Kidney (tissue), 14 donors: Measurements from ENCODE around the gene MAP1S. TPM values are rescaled to one million over a fixed set of nuclear protein-coding genes. Genes with fewer than 3 reads are reported as not detected.

Experiments used
- DNase-seq, 5 donors: peaks; one replicate each; pipeline ENCODE4 v3.0.0-alpha.2; 2013 to 2020
- FAIRE-seq: peaks from 2 replicates; lab custom pipeline; 2012; peaks lifted over from hg19 to GRCh38; lab: Jason Lieb, UNC
- H3K27ac ChIP-seq, 2 donors: one replicate each; pipeline ENCODE4 v1.7.0; 2013; ENCODE audit warnings: low read depth in 2 of 2, low read length in 2 of 2, inconsistent platforms in 1 of 2
- H3K27me3 ChIP-seq: one replicate; pipeline ENCODE4 v1.7.1; 2013; ENCODE audit warnings: low read length, inconsistent platforms; ENCODE audit not compliant: control insufficient read depth, insufficient read depth
- H3K36me3 ChIP-seq, 3 donors: one replicate each; pipeline versions ENCODE4 v1.7.0 to v1.7.1; 2013; ENCODE audit warnings: low read length in 3 of 3, control low read depth in 1 of 3, inconsistent platforms in 1 of 3; ENCODE audit not compliant: insufficient read depth in 3 of 3, control insufficient read depth in 2 of 3
- H3K4me1 ChIP-seq, 3 donors: one replicate each; pipeline versions ENCODE4 v1.7.0 to v1.7.1; 2013; ENCODE audit warnings: low read length in 3 of 3, inconsistent platforms in 1 of 3, low read depth in 1 of 3; ENCODE audit not compliant: control insufficient read depth in 2 of 3, insufficient read depth in 2 of 3
- H3K4me3 ChIP-seq, 3 donors: one replicate each; pipeline versions ENCODE4 v1.7.0 to v1.8.1; 2013; ENCODE audit warnings: low read length in 3 of 3, control low read depth in 1 of 3, inconsistent platforms in 1 of 3
- H3K9ac ChIP-seq, 3 donors: one replicate each; pipeline versions ENCODE4 v1.7.0 to v1.7.1; 2013; ENCODE audit warnings: low read length in 3 of 3, control low read depth in 1 of 3, inconsistent platforms in 1 of 3
- H3K9me3 ChIP-seq, 3 donors: one replicate each; pipeline versions ENCODE4 v1.7.0 to v1.7.1; 2013; ENCODE audit warnings: low read length in 3 of 3, control low read depth in 1 of 3, inconsistent platforms in 1 of 3; ENCODE audit not compliant: control insufficient read depth in 2 of 3, insufficient read depth in 1 of 3
- intact Hi-C: fragments of 100-400 bp; cut with DNase I; formaldehyde crosslinking; loops from one replicate; pipeline ENCODE4 v1.11.1; 2022
- polyA plus RNA-seq: library from polyadenylated mRNA; stranded (reverse); fragments of 350-450 nt; fragmentation: Illumina TruSeq; extraction: RNeasy Lipid Tissue Mini Kit (QIAGEN cat#74804); gene quantifications from one replicate; pipeline ENCODE4 v1.2.3, GENCODE V29; 2014; ENCODE audit warnings: low read depth, low replicate concordance; ENCODE audit not compliant: insufficient read depth
- total RNA-seq: library from RNA; stranded (reverse); fragmentation: NEBNext Ultra II Directional; extraction: Animal tissue kit (Norgen Biotek cat#: 25700); gene quantifications from one replicate; pipeline ENCODE4 v1.2.1, GENCODE V29; 2021
- TF ChIP-seq, protein P1 (sequence below): IDR thresholded peaks from 3 replicates; pipeline ENCODE4 v1.5.1; 2012; ENCODE audit warnings: mild to moderate bottlenecking, moderate library complexity, borderline replicate concordance; ENCODE audit not compliant: insufficient read depth; ENCODE audit errors: extremely low read depth
- donor health status: control.
- donor health status: control.
- donor health status: control.
- donor health status: control.
- donor health status: control.
- donor health status: DM: yes; HTN: yes; CAD: no.
- donor health status: Normal renal cell carcinoma (clear cell type).

Gene MAP1S
- total and polyA plus RNA-seq, 2 donors from 2014 or later: 25.2 to 56.1 TPM

DNA sequence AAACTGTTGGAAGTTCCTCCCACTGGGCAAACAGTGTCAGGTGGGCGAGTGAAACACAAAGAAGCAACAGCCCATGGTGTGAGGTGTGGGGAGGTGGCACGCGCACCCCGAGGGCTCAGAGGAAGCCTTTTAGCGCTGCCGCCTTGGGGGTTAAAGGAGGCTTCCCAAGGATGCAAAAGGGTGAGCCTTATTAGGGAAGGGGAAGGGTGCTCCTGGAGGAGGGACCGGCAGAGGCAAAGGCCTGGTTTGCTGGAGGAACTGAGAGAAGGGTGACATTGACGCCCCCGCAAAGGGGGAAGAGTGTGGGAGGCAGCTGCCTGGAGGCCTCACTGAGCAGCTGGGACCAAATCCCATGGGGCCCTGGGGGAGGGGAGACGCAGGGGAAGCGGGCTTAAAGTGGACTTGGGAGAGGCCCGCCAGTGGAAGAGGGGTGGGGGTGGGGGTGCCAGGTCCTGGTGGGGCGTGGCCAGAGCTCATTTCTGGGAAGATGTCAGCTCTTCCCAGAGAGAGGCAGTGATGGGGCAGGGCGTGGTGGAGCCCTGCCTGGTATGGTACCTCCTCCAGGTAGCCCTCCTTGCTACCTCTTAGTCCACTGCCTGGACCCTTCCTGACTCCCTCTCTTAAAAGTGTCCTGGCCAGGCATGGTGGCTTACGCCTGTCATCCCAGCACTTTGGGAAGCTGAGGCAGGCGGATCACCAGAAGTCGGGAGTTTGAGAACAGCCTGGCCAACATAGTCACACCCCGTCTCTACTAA is 20.0 kb downstream of the MAP1S start:
- H3K4me3 ChIP-seq: no peak overlapping the region
- peaks cover 0 to 4% (median 0%) of the 10 kb centered on the region in 3 donors for H3K36me3 ChIP-seq
- H3K27me3 ChIP-seq: no peaks in the 10 kb centered on the region
- FAIRE-seq (no peak), DNase-seq (peak in 4 of 5 donors; percentile 50 to 79 (median 60))
- no peak overlapping the region for H3K9ac ChIP-seq
- TF ChIP-seq, protein P1, sequence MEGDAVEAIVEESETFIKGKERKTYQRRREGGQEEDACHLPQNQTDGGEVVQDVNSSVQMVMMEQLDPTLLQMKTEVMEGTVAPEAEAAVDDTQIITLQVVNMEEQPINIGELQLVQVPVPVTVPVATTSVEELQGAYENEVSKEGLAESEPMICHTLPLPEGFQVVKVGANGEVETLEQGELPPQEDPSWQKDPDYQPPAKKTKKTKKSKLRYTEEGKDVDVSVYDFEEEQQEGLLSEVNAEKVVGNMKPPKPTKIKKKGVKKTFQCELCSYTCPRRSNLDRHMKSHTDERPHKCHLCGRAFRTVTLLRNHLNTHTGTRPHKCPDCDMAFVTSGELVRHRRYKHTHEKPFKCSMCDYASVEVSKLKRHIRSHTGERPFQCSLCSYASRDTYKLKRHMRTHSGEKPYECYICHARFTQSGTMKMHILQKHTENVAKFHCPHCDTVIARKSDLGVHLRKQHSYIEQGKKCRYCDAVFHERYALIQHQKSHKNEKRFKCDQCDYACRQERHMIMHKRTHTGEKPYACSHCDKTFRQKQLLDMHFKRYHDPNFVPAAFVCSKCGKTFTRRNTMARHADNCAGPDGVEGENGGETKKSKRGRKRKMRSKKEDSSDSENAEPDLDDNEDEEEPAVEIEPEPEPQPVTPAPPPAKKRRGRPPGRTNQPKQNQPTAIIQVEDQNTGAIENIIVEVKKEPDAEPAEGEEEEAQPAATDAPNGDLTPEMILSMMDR: no peak
- no peaks in the 10 kb centered on the region for H3K9me3 ChIP-seq
- intact Hi-C loops: no loop called here
- no peaks in the 10 kb centered on the region for H3K4me1 ChIP-seq
- no peak overlapping the region for H3K27ac ChIP-seq

DNA sequence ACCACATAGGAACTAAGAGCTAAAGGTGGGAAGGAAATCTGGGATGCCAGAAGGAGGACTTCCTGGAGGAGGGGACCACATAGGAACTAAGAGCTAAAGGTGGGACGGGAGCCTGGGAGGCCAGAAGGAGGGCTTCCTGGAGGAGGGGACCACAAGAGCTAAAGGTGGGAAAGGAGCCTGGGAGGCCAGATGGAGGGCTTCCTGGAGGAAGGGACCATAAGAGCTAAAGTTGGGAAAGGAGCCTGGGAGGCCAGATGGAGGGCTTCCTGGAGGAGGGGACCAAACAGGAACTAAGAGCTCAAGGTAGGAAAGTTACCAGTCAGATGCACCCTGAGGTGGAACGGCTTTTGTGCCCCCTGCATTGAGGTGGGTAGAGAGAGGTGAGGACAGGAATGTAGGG is 22.2 kb downstream of the MAP1S start:
- intact Hi-C loops: no loop called here
- H3K9ac ChIP-seq: no peak overlapping the region
- H3K27ac ChIP-seq: no peak overlapping the region
- no peaks in the 10 kb centered on the region for H3K36me3 ChIP-seq
- FAIRE-seq (no peak), DNase-seq (no peak)
- no peak overlapping the region for H3K4me3 ChIP-seq
- no peaks in the 10 kb centered on the region for H3K4me1 ChIP-seq
- H3K9me3 ChIP-seq: no peaks in the 10 kb centered on the region
- H3K27me3 ChIP-seq: no peaks in the 10 kb centered on the region
- TF ChIP-seq, protein P1: no peak

DNA sequence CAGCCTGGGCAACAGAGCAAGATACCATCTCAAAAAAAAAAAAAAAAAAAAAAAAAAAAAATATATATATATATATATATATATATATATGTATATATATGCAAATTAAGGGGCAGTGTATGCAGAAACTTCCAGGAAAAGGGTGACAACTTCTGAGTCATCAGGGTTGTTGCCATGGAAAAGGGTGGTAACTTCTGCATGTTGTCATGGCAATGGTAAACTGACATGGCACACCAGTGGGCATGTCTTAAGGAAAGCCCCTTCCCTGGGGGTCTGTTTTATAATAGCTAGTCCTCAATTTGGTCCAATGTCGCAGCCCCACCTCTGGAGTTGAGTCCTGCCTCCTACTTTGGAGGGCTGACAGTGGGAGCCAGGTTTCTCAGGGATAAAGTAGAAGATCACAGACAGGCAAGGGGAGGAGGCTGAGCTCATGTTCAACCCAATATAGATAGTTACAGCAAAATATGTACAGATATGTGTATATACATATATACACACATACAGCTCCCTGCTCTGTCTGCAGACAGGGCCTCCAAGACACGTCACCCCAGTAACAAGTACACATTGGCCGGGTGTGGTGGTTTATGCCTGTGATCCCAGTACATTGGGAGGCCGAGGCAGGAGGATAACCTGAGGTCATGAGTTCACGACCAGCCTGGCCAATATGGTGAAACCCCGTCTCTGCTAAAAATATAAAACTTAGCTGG is 24.7 kb downstream of the MAP1S start:
- intact Hi-C loops: no loop called here
- no peaks in the 10 kb centered on the region for H3K4me1 ChIP-seq
- DNase-seq: no peak
- H3K4me3 ChIP-seq: no peak overlapping the region
- no peaks in the 10 kb centered on the region for H3K36me3 ChIP-seq
- H3K27me3 ChIP-seq: no peaks in the 10 kb centered on the region
- no peak overlapping the region for H3K27ac ChIP-seq
- FAIRE-seq: no peak
- H3K9me3 ChIP-seq: no peaks in the 10 kb centered on the region
- TF ChIP-seq, protein P1: no peak
- no peak overlapping the region for H3K9ac ChIP-seq
